ENCODE measurements around the gene GREB1L.

GREB1L gene

DNA sequence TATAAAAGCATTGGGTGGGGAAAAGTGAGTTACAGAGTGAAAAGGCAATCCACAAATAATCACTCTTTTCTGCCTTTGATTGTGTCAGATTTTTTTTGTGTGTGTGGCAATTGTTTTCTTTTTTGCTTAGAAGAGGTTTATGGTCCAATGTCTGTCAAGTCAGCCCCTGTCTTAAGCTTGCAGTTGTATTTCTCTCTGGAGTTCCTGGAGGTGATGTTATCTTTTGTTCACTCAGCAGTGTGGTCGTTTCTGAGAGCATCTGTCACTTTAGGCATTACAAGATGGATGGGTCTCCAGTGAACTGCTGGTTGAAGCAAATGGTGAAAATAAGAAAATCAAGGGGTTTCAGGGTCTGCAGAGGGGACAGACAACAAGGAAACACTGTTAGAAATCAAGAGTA lies 121.3 kb downstream of the GREB1L start:
- no peak overlapping the region for H3K4me2 ChIP-seq (ENCODE audit: low read depth, low read length)
- no peaks in the 10 kb centered on the region for H3F3A ChIP-seq (ENCODE audit: insufficient read depth, low read length)
- no peak overlapping the region for H3K9ac ChIP-seq (ENCODE audit: low read length)
- H4K20me1 ChIP-seq (ENCODE audit: insufficient read depth, low read length), result no peaks in the 10 kb centered on the region
- no peaks in the 10 kb centered on the region for H3K36me3 ChIP-seq (replicated peaks; ENCODE audit: insufficient read depth, low read length)
- no peak for DNase-seq
- TF ChIP-seq, protein P1, sequence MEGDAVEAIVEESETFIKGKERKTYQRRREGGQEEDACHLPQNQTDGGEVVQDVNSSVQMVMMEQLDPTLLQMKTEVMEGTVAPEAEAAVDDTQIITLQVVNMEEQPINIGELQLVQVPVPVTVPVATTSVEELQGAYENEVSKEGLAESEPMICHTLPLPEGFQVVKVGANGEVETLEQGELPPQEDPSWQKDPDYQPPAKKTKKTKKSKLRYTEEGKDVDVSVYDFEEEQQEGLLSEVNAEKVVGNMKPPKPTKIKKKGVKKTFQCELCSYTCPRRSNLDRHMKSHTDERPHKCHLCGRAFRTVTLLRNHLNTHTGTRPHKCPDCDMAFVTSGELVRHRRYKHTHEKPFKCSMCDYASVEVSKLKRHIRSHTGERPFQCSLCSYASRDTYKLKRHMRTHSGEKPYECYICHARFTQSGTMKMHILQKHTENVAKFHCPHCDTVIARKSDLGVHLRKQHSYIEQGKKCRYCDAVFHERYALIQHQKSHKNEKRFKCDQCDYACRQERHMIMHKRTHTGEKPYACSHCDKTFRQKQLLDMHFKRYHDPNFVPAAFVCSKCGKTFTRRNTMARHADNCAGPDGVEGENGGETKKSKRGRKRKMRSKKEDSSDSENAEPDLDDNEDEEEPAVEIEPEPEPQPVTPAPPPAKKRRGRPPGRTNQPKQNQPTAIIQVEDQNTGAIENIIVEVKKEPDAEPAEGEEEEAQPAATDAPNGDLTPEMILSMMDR (IDR thresholded peaks at IDR 0.05; ENCODE audit: low read length), result no peak
- TF ChIP-seq EZH2 (optimal IDR thresholded peaks at IDR 0.05; ENCODE audit: low read depth, low read length) (no peak), EZH2phosphoT487 (IDR thresholded peaks at IDR 0.05; ENCODE audit: low read length) (no peak)
- H3K4me1 ChIP-seq (ENCODE audit: low read length), result no peaks in the 10 kb centered on the region
- H3K79me2 ChIP-seq (ENCODE audit: low read length), result no peaks in the 10 kb centered on the region
- H3K9me3 ChIP-seq (replicated peaks; ENCODE audit: insufficient read depth, low read length), result no peaks in the 10 kb centered on the region
- H3K27ac ChIP-seq (ENCODE audit: low read length), result no peak overlapping the region
- no peaks in the 10 kb centered on the region for H3K9me2 ChIP-seq (replicated peaks; ENCODE audit: insufficient read depth, low read length)
- no peaks in the 10 kb centered on the region for H3K27me3 ChIP-seq (replicated peaks; ENCODE audit: insufficient read depth, low read length)
- H3K4me3 ChIP-seq (ENCODE audit: low read length), result no peak overlapping the region
- H2AFZ ChIP-seq (ENCODE audit: low read length), result no peak overlapping the region

DNA sequence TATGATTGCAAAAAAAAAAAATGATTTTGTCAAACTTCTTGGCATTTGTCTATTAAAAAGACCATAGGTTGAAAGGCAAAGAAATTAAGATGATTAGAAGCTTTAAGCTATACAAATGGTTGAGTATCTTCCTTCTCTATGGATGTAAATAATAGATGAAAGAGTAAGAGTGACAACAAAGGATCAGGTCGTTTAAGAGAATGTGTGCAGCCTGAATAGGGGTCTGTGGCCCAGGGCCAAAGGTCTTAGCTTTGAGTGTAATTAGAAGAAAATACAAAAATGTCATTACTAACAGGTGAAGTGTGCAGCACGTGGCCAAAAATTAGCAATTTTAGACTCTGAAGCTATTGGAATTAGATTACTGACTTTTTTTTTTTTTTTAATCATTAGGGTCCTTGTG lies 122.4 kb downstream of the GREB1L start:
- Histone ChIP-seq H4K20me1 (ENCODE audit: insufficient read depth, low read length) (no peaks in the 10 kb centered on the region), H3K4me2 (ENCODE audit: low read depth, low read length) (no peak overlapping the region), H2AFZ (ENCODE audit: low read length) (no peak overlapping the region), H3K9me2 (replicated peaks; ENCODE audit: insufficient read depth, low read length) (no peaks in the 10 kb centered on the region), H3K9me3 (replicated peaks; ENCODE audit: insufficient read depth, low read length) (no peaks in the 10 kb centered on the region), H3K79me2 (ENCODE audit: low read length) (no peaks in the 10 kb centered on the region), H3F3A (ENCODE audit: insufficient read depth, low read length) (no peaks in the 10 kb centered on the region), H3K4me1 (ENCODE audit: low read length) (no peaks in the 10 kb centered on the region), H3K36me3 (replicated peaks; ENCODE audit: insufficient read depth, low read length) (no peaks in the 10 kb centered on the region), H3K4me3 (ENCODE audit: low read length) (no peak overlapping the region), H3K9ac (ENCODE audit: low read length) (no peak overlapping the region), H3K27ac (ENCODE audit: low read length) (no peak overlapping the region), H3K27me3 (replicated peaks; ENCODE audit: insufficient read depth, low read length) (no peaks in the 10 kb centered on the region)
- no peak for TF ChIP-seq EZH2 (optimal IDR thresholded peaks at IDR 0.05; ENCODE audit: low read depth, low read length)
- TF ChIP-seq, protein P1 (IDR thresholded peaks at IDR 0.05; ENCODE audit: low read length), result no peak
- no peak for TF ChIP-seq EZH2phosphoT487 (IDR thresholded peaks at IDR 0.05; ENCODE audit: low read length)
- no peak for DNase-seq

- Histone ChIP-seq H3K79me2 (ENCODE audit: low read length) (no peaks in the 10 kb centered on the region), H3K4me3 (ENCODE audit: low read length) (no peak overlapping the region), H3K9ac (ENCODE audit: low read length) (no peak overlapping the region), H4K20me1 (ENCODE audit: insufficient read depth, low read length) (no peaks in the 10 kb centered on the region), H3K36me3 (replicated peaks; ENCODE audit: insufficient read depth, low read length) (no peaks in the 10 kb centered on the region), H3K9me2 (replicated peaks; ENCODE audit: insufficient read depth, low read length) (no peaks in the 10 kb centered on the region), H3K9me3 (replicated peaks; ENCODE audit: insufficient read depth, low read length) (no peaks in the 10 kb centered on the region), H3K4me2 (ENCODE audit: low read depth, low read length) (no peak overlapping the region), H3F3A (ENCODE audit: insufficient read depth, low read length) (no peaks in the 10 kb centered on the region), H3K27me3 (replicated peaks; ENCODE audit: insufficient read depth, low read length) (no peaks in the 10 kb centered on the region), H3K27ac (ENCODE audit: low read length) (no peak overlapping the region), H2AFZ (ENCODE audit: low read length) (no peak overlapping the region), H3K4me1 (ENCODE audit: low read length) (no peaks in the 10 kb centered on the region)
- DNase-seq, result no peak
- TF ChIP-seq EZH2 (optimal IDR thresholded peaks at IDR 0.05; ENCODE audit: low read depth, low read length), result no peak
- TF ChIP-seq, protein P1 (IDR thresholded peaks at IDR 0.05; ENCODE audit: low read length), result no peak
- TF ChIP-seq EZH2phosphoT487 (IDR thresholded peaks at IDR 0.05; ENCODE audit: low read length), result no peak
These were observed 124.9 kb downstream of the GREB1L start for GRCh38 chr18:21366896-21367295.
